Ovary (tissue), 9 donors: ENCODE measurements around the gene ITPR1. TPM values are rescaled to one million over a fixed set of nuclear protein-coding genes. Genes with fewer than 3 reads are reported as not detected.

Experiments
- DNase-seq, 5 donors: peaks; one replicate each; pipeline ENCODE4 v3.0.0-alpha.2; 2019 to 2020
- H3K27ac ChIP-seq, 2 donors: fragments of 200-600 bp; one replicate each; pipeline versions ENCODE4 v1.5.1 to v1.8.0; 2019 to 2022
- H3K27me3 ChIP-seq: fragments of 200-600 bp; one replicate; pipeline ENCODE4 v1.8.0; 2022
- H3K36me3 ChIP-seq: fragments of 200-600 bp; sonication (generic); one replicate; pipeline ENCODE4 v1.5.1; 2019
- H3K4me1 ChIP-seq: one replicate; pipeline ENCODE4 v1.8.1; 2013; ENCODE audit warnings: mild to moderate bottlenecking, moderate library complexity; ENCODE audit not compliant: insufficient read depth
- H3K4me3 ChIP-seq: fragments of 200-600 bp; sonication (generic); one replicate; pipeline ENCODE4 v1.5.1; 2017
- H3K9me3 ChIP-seq, 2 donors: fragments of 200-600 bp in 1 of 2; sonication (generic) in 1 of 2; one replicate each; pipeline versions ENCODE4 v1.5.1 to v1.8.1; 2013 to 2019; ENCODE audit warnings: mild to moderate bottlenecking in 1 of 2, moderate library complexity in 1 of 2
- CTCF ChIP-seq, 3 donors: fragments of 450-650 bp in 2 of 3; fragments of 200-600 bp in 1 of 3; IDR thresholded peaks; one replicate each; pipeline versions ENCODE4 v1.5.1 to v1.8.0; 2016 to 2022; ENCODE audit warnings: antibody characterized with exemption in 3 of 3, mild to moderate bottlenecking in 1 of 3
- EP300 ChIP-seq: sonication (generic); formaldehyde crosslinking; IDR thresholded peaks from one replicate; pipeline ENCODE4 v1.6.1; 2017; ENCODE audit warnings: antibody characterized with exemption
- POLR2A ChIP-seq: fragments of 450-650 bp; IDR thresholded peaks from one replicate; pipeline ENCODE4 v1.6.1; 2017; ENCODE audit warnings: antibody characterized with exemption, mild to moderate bottlenecking, moderate library complexity
- WGBS, 3 donors: extraction: QIAGEN DNeasy Blood & Tissue Kit in 1 of 3; methylation state at CpG; one replicate each; pipeline versions ENCODE4 v1.1.5 to v1.1.7; 2013 to 2017; 5-methylcytosine and 5-hydroxymethylcytosine counted together
- intact Hi-C, 4 donors: fragments of 100-400 bp; cut with DNase I; formaldehyde crosslinking; loops; one replicate each; pipeline versions ENCODE4 v1.11.0 to v1.15.1; 2022 to 2023
- polyA plus RNA-seq, 2 donors: library from polyadenylated mRNA; stranded (reverse); fragments of 200-250 nt in 1 of 2; fragments of 350-450 nt in 1 of 2; fragmentation: Illumina TruSeq in 1 of 2; extraction: RNeasy Lipid Tissue Mini Kit (QIAGEN cat#74804) in 1 of 2; gene quantifications; one replicate each; pipeline ENCODE4 v1.2.3, GENCODE V29; 2013 to 2014
- total RNA-seq, 7 donors: library from RNA; depleted of rRNA in 2 of 7; stranded (reverse); fragments of >200 nt in 2 of 7; fragmentation: NEBNext Ultra II Directional in 3 of 7; extraction: Animal tissue kit (Norgen Biotek cat#: 25700) in 3 of 7; gene quantifications; one replicate each; pipeline versions ENCODE4 v1.1.0 to v1.2.4, GENCODE V29; 2016 to 2023
- donor health status: DM: no; HTN: no; CAD: no; lungs with moderate emphysema.
- donor health status: DM: no; HTN: no; CAD: no.
- donor health status: Bipolar disorder and iron deficiency.
- donor health status: DM: yes; HTN: yes; CAD: no.
- donor health status: DM: no; HTN: no; CAD: no.
- donor health status: DM: yes; HTN: yes; CAD: no.

ITPR1 gene
- total and polyA plus RNA-seq, 9 donors = 59.5 to 313 (median 144) TPM

- WGBS, 3 donors = 80 to 84% (median 81%) methylated on average over 11 of the region's 11 CpGs
- H3K4me1 ChIP-seq = no peaks in the 10 kb centered on the region
Observed at GRCh38 chr3:4672725-4673275, 179.7 kb downstream of the ITPR1 start.

GRCh38 chr3:4674216-4674615 lies 181.1 kb downstream of the ITPR1 start:
- H3K9me3 ChIP-seq = no peaks in the 10 kb centered on the region
- H3K36me3 ChIP-seq = no peaks in the 10 kb centered on the region

More at GRCh38 chr3:4672725-4673275, 179.7 kb downstream of the ITPR1 start:
- Histone ChIP-seq H3K9me3 (no peaks in the 10 kb centered on the region), H3K36me3 (no peaks in the 10 kb centered on the region), H3K27me3 (no peaks in the 10 kb centered on the region), H3K27ac (no peak overlapping the region), H3K4me3 (no peak overlapping the region)
- no peak for DNase-seq
- TF ChIP-seq POLR2A (no peak), CTCF (IDR thresholded peaks at IDR 0.05) (no peak), EP300 (no peak)
- intact Hi-C loops = no loop called here

GRCh38 chr3:4675704-4676103 lies 182.6 kb downstream of the ITPR1 start:
- no peaks in the 10 kb centered on the region for H3K36me3 ChIP-seq

More at GRCh38 chr3:4674216-4674615, 181.1 kb downstream of the ITPR1 start:
- Histone ChIP-seq H3K4me3 (no peak overlapping the region), H3K27ac (no peak overlapping the region), H3K27me3 (no peaks in the 10 kb centered on the region), H3K4me1 (no peaks in the 10 kb centered on the region)
- no peak for DNase-seq
- TF ChIP-seq EP300 (no peak), POLR2A (no peak), CTCF (IDR thresholded peaks at IDR 0.05) (no peak)
- intact Hi-C loops = no loop called here
- 9 to 23% (median 17%) methylated on average over 2 of the region's 2 CpGs for WGBS, 3 donors

GRCh38 chr3:4678320-4678719 lies 185.2 kb downstream of the ITPR1 start:
- Histone ChIP-seq H3K36me3 (no peaks in the 10 kb centered on the region), H3K4me1 (no peaks in the 10 kb centered on the region), H3K27me3 (no peaks in the 10 kb centered on the region), H3K4me3 (no peak overlapping the region), H3K9me3 (no peaks in the 10 kb centered on the region), H3K27ac (no peak overlapping the region)
- intact Hi-C loops = no loop called here
- no peak for TF ChIP-seq POLR2A
- WGBS, 3 donors = 87 to 96% (median 95%) methylated on average over 10 of the region's 10 CpGs
- no peak for DNase-seq

More at GRCh38 chr3:4675704-4676103, 182.6 kb downstream of the ITPR1 start:
- Histone ChIP-seq H3K4me3 (no peak overlapping the region), H3K9me3 (no peaks in the 10 kb centered on the region), H3K4me1 (no peaks in the 10 kb centered on the region), H3K27me3 (no peaks in the 10 kb centered on the region), H3K27ac (no peak overlapping the region)
- DNase-seq = no peak
- no peak for TF ChIP-seq EP300
- TF ChIP-seq POLR2A = no peak
- TF ChIP-seq CTCF (IDR thresholded peaks at IDR 0.05) = no peak
- intact Hi-C loops = no loop called here
- 75 to 87% (median 80%) methylated on average over 1 of the region's 1 CpG for WGBS, 3 donors

GRCh38 chr3:4680227-4680691 lies 187.1 kb downstream of the ITPR1 start:
- no peaks in the 10 kb centered on the region for H3K4me1 ChIP-seq
- intact Hi-C loops = no loop called here
- no peaks in the 10 kb centered on the region for H3K36me3 ChIP-seq
- WGBS, 3 donors = 91 to 98% (median 95%) methylated on average over 3 of the region's 3 CpGs
- no peaks in the 10 kb centered on the region for H3K27me3 ChIP-seq
- H3K9me3 ChIP-seq = no peaks in the 10 kb centered on the region
- TF ChIP-seq EP300 (no peak), POLR2A (no peak), CTCF (IDR thresholded peaks at IDR 0.05) (no peak)
- H3K4me3 ChIP-seq = no peak overlapping the region
- no peak for DNase-seq
- H3K27ac ChIP-seq = no peak overlapping the region
